ENCODE results near the gene PMPCA.

PMPCA gene

GRCh38 chr9:136460772-136461325 lies 50.4 kb downstream of the PMPCA start:
- Histone ChIP-seq H3K36me3 (ENCODE audit: control insufficient read depth in 2 of 2, insufficient read depth in 1 of 2, low read length in 2 of 2) (peaks cover 34 to 95% of the 10 kb centered on the region in 2 experiments), H3K9me3 (ENCODE audit: control insufficient read depth, insufficient read depth, low read depth, low read length) (no peaks in the 10 kb centered on the region), H3K4me3 (ENCODE audit: low read depth, low read length) (no peak overlapping the region), H3K27ac (ENCODE audit: extremely low read depth, low read depth, low read length) (no peak overlapping the region), H3K4me1 (ENCODE audit: control insufficient read depth, insufficient read depth, low read length) (no peaks in the 10 kb centered on the region)
- TF ChIP-seq ZNF549 (tag by site-specific recombination; IDR thresholded peaks at IDR 0.05) (no peak), ZNF558 (tag by site-specific recombination; IDR thresholded peaks at IDR 0.05) (no peak), ZBTB21 (tag by site-specific recombination; IDR thresholded peaks at IDR 0.05) (no peak), ZNF571 (tag by site-specific recombination; IDR thresholded peaks at IDR 0.05) (no peak), ZNF664 (tag by site-specific recombination; IDR thresholded peaks at IDR 0.05) (peak; percentile 94), ZNF324 (tag by site-specific recombination; IDR thresholded peaks at IDR 0.05) (no peak), ZBTB26 (tag by site-specific recombination; optimal IDR thresholded peaks at IDR 0.05) (no peak)
- CTCF ChIA-PET: interaction anchor here (0.6 to 1.7 kb wide), 5 partner anchors 20 to 171 kb away, joined by 3 to 5 read pairs (median 3); no protein-coding TSS in a partner anchor
- POLR2A ChIA-PET: interaction anchor here (0.5 to 0.7 kb wide), 2 partner anchors 11 to 258 kb away, joined by 3 read pairs; no protein-coding TSS in a partner anchor

- Histone ChIP-seq H3K36me3 (ENCODE audit: control insufficient read depth in 2 of 2, insufficient read depth in 1 of 2, low read length in 2 of 2) (peaks cover 39 to 94% of the 10 kb centered on the region in 2 experiments), H3K4me1 (ENCODE audit: control insufficient read depth, insufficient read depth, low read length) (no peaks in the 10 kb centered on the region), H3K9me3 (ENCODE audit: control insufficient read depth, insufficient read depth, low read depth, low read length) (no peaks in the 10 kb centered on the region), H3K27ac (ENCODE audit: extremely low read depth, low read depth, low read length) (no peak overlapping the region), H3K4me3 (ENCODE audit: low read depth, low read length) (no peak overlapping the region)
- no peak for TF ChIP-seq ZBTB20 (tag by site-specific recombination; IDR thresholded peaks at IDR 0.05)
- TF ChIP-seq ZXDB (tag by site-specific recombination; IDR thresholded peaks at IDR 0.05): no peak
- no peak for TF ChIP-seq ZNF747 (tag by site-specific recombination; IDR thresholded peaks at IDR 0.05)
- TF ChIP-seq ZNF777 (tag by site-specific recombination; IDR thresholded peaks at IDR 0.05; ENCODE audit: borderline replicate concordance): no peak
- no peak for TF ChIP-seq ZBTB21 (tag by site-specific recombination; IDR thresholded peaks at IDR 0.05)
- no peak for TF ChIP-seq PATZ1 (tag by site-specific recombination; IDR thresholded peaks at IDR 0.05)
- ChIA-PET POLR2A (no interaction called here), CTCF (interaction anchor here (0.5 kb wide), 1 partner anchor 32 kb away, joined by 3 read pairs; no protein-coding TSS in a partner anchor)
These were observed 52.2 kb downstream of the PMPCA start for GRCh38 chr9:136462664-136463063.

GRCh38 chr9:136463578-136463977 lies 53.1 kb downstream of the PMPCA start:
- H3K4me1 ChIP-seq (ENCODE audit: control insufficient read depth, insufficient read depth, low read length): no peaks in the 10 kb centered on the region
- H3K9me3 ChIP-seq (ENCODE audit: control insufficient read depth, insufficient read depth, low read depth, low read length): no peaks in the 10 kb centered on the region
- no peak overlapping the region for H3K4me3 ChIP-seq (ENCODE audit: low read depth, low read length)
- no peak for TF ChIP-seq ZBTB17 (tag by site-specific recombination; IDR thresholded peaks at IDR 0.05)
- POLR2A ChIA-PET: no interaction called here
- CTCF ChIA-PET: interaction anchor here (0.6 to 0.8 kb wide), 2 partner anchors 54 to 168 kb away, joined by 4 to 5 read pairs; no protein-coding TSS in a partner anchor
- H3K36me3 ChIP-seq (ENCODE audit: control insufficient read depth in 2 of 2, insufficient read depth in 1 of 2, low read length in 2 of 2): peaks cover 30 to 94% of the 10 kb centered on the region in 2 experiments
- H3K27ac ChIP-seq (ENCODE audit: extremely low read depth, low read depth, low read length): no peak overlapping the region

- Histone ChIP-seq H3K4me3 (ENCODE audit: low read depth, low read length) (no peak overlapping the region), H3K4me1 (ENCODE audit: control insufficient read depth, insufficient read depth, low read length) (no peaks in the 10 kb centered on the region), H3K36me3 (ENCODE audit: control insufficient read depth in 2 of 2, insufficient read depth in 1 of 2, low read length in 2 of 2) (peaks cover 26 to 94% of the 10 kb centered on the region in 2 experiments), H3K9me3 (ENCODE audit: control insufficient read depth, insufficient read depth, low read depth, low read length) (no peaks in the 10 kb centered on the region), H3K27ac (ENCODE audit: extremely low read depth, low read depth, low read length) (no peak overlapping the region)
- ChIA-PET POLR2A (no interaction called here), CTCF (interaction anchor here (0.6 to 1.2 kb wide), 3 partner anchors 24 to 167 kb away, joined by 4 to 5 read pairs (median 4); partner anchors contain the start of gene INPP5E)
- TF ChIP-seq RBAK (tag by site-specific recombination; IDR thresholded peaks at IDR 0.05) (no peak), ZNF707 (tag by site-specific recombination; IDR thresholded peaks at IDR 0.05) (no peak), ZNF341 (tag by site-specific recombination; IDR thresholded peaks at IDR 0.05; ENCODE audit: low read depth) (no peak), ZNF558 (tag by site-specific recombination; IDR thresholded peaks at IDR 0.05) (no peak), ZBTB10 (tag by site-specific recombination; IDR thresholded peaks at IDR 0.05) (no peak), ZNF747 (tag by site-specific recombination; IDR thresholded peaks at IDR 0.05) (no peak)
These were observed 53.8 kb downstream of the PMPCA start for GRCh38 chr9:136464241-136464640.
